GM12801 (cell line): Measurements from ENCODE around the gene CAND2.

Source experiments
- CTCF ChIP-seq: IDR thresholded peaks from one replicate; pipeline ENCODE4 v1.5.1; 2011; ENCODE audit warnings: control low read depth; ENCODE audit not compliant: insufficient read length; ENCODE audit errors: extremely low read depth

The CAND2 gene

DNA sequence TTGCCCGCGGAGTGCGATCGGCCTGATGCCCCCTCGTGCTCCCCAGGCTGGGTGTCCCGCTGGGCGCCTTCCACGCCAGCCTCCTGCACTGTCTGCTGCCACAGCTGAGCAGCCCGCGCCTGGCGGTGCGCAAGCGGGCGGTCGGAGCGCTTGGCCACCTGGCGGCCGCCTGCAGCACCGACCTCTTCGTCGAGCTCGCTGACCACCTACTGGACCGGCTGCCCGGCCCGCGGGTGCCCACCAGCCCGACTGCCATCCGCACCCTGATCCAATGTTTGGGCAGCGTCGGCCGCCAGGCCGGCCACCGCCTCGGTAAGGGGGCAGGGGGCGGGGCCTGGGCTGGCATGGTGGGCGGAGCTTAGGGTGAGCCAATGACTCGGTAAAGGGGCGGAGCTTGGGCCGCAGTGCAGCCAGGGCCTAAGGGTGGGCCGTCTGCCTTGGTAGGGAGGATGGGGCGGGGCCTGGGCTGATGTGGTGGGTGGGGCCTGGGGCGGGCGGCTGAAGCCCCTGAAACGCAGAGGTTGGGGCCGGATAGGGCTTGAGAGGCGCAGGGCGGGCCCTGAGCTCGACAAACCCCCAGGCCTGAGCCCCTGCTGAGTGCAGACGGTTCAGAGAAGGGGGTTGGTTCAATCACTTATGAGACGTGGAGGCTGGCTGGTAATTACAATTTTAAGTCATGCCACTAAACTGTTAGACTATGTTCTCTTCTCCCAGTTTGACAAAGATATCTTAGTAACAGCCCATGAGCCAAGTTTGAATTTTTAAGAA, 13.7 kb downstream of the CAND2 start:
- TF ChIP-seq CTCF: no peak

- TF ChIP-seq CTCF: no peak
These were observed 14.5 kb downstream of the CAND2 start for GRCh38 chr3:12810961-12811360.

GRCh38 chr3:12812812-12813211, 16.3 kb downstream of the CAND2 start:
- TF ChIP-seq CTCF: no peak

DNA sequence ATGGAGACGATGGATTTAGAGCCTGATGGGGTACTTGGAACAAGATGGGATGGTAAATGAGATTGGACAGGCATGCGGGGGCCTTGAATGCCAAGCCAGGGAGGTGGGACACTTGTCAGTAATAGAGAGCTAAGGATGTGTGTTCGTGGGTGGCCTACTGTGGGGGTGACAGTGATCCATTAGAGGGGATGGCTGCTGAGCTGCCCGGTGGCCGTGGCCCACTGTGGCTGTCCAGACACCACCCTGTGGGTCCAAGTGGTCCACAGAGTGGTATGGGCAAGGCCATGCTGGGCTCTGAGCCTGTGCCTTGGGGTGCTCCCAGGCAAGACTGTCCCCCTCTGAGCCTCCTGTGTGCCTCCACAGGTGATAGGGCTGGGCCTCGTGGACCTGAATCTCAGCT, 17.5 kb downstream of the CAND2 start:
- no peak for TF ChIP-seq CTCF

DNA sequence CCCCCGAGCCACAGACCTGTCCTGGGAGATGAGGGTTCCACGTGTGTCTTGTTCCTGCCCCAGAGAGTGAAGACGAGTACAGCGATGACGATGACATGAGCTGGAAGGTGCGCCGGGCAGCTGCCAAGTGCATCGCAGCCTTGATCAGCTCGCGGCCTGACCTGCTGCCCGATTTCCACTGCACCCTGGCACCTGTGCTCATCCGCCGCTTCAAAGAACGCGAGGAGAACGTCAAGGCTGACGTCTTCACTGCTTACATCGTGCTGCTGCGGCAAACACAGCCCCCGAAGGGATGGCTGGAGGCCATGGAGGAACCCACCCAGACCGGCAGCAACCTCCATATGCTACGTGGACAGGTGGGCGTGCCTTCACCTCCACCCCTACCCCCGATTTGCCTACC, 18.6 kb downstream of the CAND2 start:
- no peak for TF ChIP-seq CTCF

GRCh38 chr3:12815719-12816118, 19.2 kb downstream of the CAND2 start:
- no peak for TF ChIP-seq CTCF

GRCh38 chr3:12816521-12817342, 20.3 kb downstream of the CAND2 start:
- no peak for TF ChIP-seq CTCF
